ENCODE results near the gene FSTL5.

Gene FSTL5

GRCh38 chr4:161696944-161697343, 466.9 kb downstream of the FSTL5 start:
- DNase-seq, result no peak

GRCh38 chr4:161680146-161680545, 483.7 kb downstream of the FSTL5 start:
- no peak for DNase-seq

- no peak for DNase-seq
These were observed 499.1 kb downstream of the FSTL5 start for GRCh38 chr4:161664740-161665139.

- no peak for DNase-seq
These were observed 500.0 kb downstream of the FSTL5 start for GRCh38 chr4:161663844-161664243.

GRCh38 chr4:161658676-161659075, 505.1 kb downstream of the FSTL5 start:
- DNase-seq, result no peak

GRCh38 chr4:161657616-161658015, 506.2 kb downstream of the FSTL5 start:
- DNase-seq, result no peak

- no peak for DNase-seq
These were observed 507.2 kb downstream of the FSTL5 start for GRCh38 chr4:161656594-161656993.

- no peak for DNase-seq
These were observed 508.7 kb downstream of the FSTL5 start for GRCh38 chr4:161655148-161655547.

- DNase-seq, result no peak
These were observed 510.1 kb downstream of the FSTL5 start for GRCh38 chr4:161653697-161654096.

- DNase-seq, result no peak
These were observed 512.2 kb downstream of the FSTL5 start for GRCh38 chr4:161651586-161651985.

GRCh38 chr4:161650812-161651211, 513.0 kb downstream of the FSTL5 start:
- DNase-seq, result no peak

- DNase-seq, result no peak
These were observed 516.0 kb downstream of the FSTL5 start for GRCh38 chr4:161647757-161648156.

- DNase-seq, result no peak
These were observed 521.1 kb downstream of the FSTL5 start for GRCh38 chr4:161642708-161643107.

GRCh38 chr4:161629694-161630441, 533.9 kb downstream of the FSTL5 start:
- DNase-seq, result no peak

- no peak for DNase-seq
These were observed 559.1 kb downstream of the FSTL5 start for GRCh38 chr4:161604516-161605300.

GRCh38 chr4:161601011-161601410, 562.8 kb downstream of the FSTL5 start:
- no peak for DNase-seq

GRCh38 chr4:161595230-161595771, 568.5 kb downstream of the FSTL5 start:
- no peak for DNase-seq

GRCh38 chr4:161585011-161585410, 578.8 kb downstream of the FSTL5 start:
- no peak for DNase-seq

- no peak for DNase-seq
These were observed 580.3 kb downstream of the FSTL5 start for GRCh38 chr4:161583549-161583948.

GRCh38 chr4:161581262-161582230, 582.3 kb downstream of the FSTL5 start:
- no peak for DNase-seq

GRCh38 chr4:161577579-161578301, 586.1 kb downstream of the FSTL5 start:
- no peak for DNase-seq

GRCh38 chr4:161573836-161574235, 590.0 kb downstream of the FSTL5 start:
- no peak for DNase-seq

All from activated naive CD4-positive, alpha-beta T cell treated with Interleukin-2 at 50 U/mL for 16 hours (primary cell).